Measurements from ENCODE around the gene C9.
"Not testable (repeated sequence)": the region's sequence is repeated elsewhere in the genome, so short reads cannot be mapped to it uniquely, and the experiment has no call there.

C9 gene

DNA sequence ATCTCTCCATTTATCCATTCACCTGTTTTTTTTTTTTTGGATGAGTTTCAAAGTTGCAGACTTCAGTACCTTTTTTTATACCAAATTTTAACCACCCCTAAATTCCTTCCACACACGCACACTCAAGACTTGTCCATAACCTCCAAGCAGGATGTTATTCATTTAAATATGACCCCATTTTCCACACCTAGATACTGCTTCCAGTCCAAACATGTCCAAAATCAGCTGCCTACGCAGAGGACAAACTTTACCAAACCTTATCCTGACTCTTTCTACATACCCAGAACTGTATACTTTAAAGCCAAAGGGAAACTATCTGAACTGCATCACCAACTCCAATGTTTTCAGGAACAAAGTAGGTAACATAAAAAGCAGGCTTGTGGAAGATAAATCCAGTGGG is 108.9 kb downstream of the C9 start:
- DNase-seq, result no peak

DNA sequence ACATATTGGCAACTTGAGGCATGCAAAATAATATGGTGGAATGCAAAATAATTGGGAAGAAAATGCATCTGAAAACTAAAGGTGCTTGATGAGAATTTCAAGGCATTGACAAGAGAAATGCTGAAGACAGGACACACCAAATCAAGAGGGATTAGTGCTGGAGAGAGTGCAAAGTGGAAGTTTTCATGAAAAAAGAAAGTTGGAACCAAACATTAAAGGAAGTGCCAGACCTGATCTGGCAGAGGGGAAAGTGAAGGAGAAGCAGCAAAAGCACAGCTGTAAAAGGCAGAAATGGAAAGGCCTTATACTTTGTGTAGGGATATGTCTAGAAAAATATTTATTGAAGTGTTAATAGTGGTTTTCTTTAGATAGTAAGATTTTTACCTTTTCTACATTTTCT is 109.6 kb downstream of the C9 start:
- no peak for DNase-seq

DNA sequence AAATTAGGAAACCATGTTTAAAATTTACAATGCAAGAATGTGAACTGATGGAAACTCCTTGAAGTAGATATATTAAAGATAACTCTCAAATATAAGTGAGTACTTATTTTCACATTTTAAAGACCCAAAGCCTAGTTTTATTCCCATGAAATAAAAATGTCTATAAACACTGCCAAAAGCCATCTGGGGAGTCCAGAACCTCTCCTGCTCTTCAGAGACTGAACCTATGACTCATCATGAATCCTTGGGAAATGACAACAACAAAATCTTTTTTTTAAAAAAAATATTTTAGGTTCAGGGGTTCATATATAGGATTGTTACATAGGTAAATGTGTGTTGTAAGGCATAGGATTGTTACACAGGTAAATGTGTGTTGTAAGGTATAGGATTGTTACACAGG is 111.1 kb downstream of the C9 start:
- no peak for DNase-seq

DNA sequence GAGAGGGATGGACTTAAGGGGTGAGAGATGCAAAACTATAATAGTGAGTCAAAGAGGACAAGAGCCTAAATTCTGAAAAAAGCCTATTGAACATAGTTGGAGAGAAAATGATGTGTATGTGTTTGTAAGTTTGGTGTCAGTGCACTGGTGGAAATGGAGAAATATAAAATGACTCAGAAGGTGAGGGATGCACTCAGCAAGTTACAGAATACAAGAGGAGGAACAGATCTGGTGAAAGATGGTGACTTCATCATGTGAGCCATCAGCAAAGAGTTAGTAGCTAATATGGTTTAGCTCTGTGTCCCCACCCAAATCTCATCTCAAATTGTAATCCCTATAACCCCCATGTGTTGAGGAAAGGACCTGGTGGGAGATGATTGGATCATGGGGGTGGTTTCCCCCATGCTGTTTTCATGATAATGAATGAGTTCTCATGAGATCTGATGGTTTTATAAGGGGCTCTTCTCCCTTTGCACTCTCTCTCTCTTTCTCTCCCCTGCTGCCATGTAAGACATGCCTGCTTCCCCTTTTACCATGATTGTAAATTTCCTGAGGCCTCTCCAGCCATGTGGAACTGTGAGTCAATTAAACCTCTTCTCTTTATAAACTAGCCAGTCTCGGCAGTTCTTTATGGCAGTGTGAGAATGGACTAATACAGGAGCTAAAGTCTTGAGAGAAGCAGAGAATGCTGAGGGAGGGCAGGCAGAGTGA is 114.6 kb downstream of the C9 start:
- no peak for DNase-seq

DNA sequence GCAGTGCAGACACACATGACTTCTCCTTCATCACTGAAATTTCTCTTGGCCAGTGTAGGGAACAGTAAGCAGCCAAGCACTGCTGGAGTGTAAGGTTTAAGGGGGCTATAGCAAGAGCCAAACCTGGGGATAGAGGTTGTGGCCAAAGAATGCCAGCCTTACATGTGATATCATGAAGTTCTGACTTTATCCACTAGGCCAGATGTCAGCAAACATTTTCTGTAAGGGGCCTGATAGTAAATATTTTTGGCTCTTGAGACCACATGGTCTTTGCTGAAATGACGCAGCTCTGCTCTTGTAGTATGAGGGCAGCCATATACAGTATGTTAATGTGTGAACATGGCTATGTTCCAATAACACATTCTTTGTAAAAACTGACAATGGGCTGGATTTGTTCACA is 115.2 kb downstream of the C9 start:
- no peak for DNase-seq

DNA sequence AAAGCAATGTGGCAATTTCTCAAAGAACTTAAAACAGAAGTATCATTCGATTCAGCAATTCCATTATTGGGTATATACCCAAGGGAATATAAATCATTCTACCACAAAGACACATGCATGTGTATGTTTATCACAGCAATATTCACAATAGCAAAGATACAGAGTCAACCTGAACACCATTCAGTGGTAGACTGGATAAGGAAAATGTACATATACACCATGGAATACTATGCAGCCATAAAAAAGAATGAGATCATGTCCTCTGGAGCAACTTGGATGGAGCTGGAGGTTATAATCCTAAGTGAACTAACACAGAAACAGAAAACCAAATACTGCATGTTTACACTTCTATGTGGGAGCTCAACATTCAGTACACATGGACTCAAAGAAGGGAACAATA is 123.5 kb downstream of the C9 start:
- DNase-seq, result no peak

DNA sequence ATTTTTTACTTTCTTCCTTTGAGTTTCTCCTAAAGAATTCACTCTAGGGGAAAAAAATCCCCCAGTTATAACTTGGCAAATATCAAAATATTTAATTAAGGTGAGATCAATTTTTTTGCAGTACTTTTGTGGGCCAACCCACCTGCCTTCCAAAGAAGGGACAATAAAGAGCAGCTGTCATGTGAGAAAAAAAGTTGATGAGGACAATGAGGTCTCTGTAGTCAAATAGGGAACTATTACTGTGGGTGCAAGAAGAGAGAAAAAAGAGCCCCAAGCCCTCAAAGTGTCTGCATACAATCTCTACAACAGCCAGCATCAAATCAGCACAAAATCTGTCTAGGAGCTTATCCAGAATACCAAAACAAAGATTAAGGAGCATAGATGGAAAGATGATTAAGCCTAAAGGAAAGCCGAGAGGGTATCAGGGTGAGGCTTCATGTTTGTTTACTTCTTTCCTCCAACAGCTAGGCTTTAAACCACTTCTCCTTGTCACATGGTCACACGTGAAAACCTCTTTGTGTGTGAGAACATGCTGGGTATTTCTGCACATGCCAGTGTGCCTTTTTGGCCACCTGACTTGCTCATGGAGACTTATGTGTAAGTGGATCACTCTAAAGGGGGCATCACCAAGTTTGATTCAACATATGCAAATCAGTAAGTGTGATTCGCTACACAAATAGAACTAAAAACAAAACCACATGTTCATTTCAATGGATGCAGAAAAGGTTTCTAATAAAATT is 125.8 kb downstream of the C9 start:
- DNase-seq, result no peak

DNA sequence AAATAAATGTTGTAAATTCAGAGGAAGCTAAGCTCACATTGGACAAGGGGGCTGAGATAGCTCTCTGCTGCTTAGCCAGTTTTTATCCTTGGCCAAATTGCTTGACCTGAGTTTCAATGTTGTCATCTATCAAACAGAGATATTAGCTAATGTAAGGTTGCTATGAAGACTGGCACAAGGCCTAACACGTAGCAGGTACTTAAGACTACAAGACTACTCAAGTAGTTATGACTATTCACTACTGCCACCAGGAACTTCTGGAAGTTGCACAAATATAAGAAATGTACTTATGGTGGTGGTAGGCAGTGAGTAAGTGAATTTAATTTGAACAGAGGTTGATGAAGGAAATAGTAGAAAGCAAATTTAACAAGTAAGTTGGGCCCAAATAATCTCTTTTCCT is 127.6 kb downstream of the C9 start:
- no peak for DNase-seq

DNA sequence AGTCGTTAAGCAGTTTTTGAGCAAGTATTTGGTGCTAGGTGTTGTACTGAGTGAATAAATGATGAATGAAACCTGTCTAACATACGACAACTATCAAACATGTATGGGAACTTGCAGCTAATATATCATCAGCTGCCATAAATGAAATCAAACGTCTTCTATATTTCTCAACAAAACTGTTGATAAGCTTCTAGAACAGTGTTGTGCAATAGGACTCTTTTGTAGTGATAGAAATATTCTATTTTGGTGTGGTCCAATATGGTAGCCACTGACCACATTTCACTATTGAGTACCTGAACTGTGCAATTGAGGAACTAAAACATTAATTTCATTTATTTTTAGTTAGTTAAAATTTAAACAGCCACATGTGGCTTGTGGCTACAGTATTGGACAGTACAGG is 128.6 kb downstream of the C9 start:
- no peak for DNase-seq

DNA sequence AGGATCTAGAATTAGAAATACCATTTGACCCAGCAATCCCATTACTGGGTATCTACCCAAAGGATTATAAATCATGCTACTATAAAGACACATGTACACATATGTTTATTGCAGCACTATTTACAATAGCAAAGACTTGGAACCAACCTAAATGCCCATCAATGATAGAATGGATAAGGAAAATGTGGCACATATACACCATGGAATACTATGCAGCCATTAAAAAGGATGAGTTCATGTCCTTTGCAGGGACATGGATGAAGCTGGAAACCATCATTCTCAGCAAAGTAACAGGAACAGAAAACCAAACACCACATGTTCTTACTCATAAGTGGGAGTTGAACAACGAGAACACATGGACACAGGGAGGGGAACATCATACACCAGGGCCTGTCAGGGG is 129.8 kb downstream of the C9 start:
- DNase-seq, result not testable (repeated sequence)

Measured in NCI-H2107 (cell line).